Measurements from ENCODE around the gene SSTR5. TPM values are rescaled to one million over a fixed set of nuclear protein-coding genes. Genes with fewer than 3 reads are reported as not detected.

Gene SSTR5
- total and polyA plus RNA-seq, 2 donors (not counting 1 experiment from before 2014, with no cell fraction given): not detected

GRCh38 chr16:1129106-1129960 lies 56.8 kb downstream of the SSTR5 start:
- Histone ChIP-seq H4K20me1 (ENCODE audit: control insufficient read depth, insufficient read depth, low read length, poor library complexity, severe bottlenecking) (no peaks in the 10 kb centered on the region), H3K9ac (ENCODE audit: low read length) (no peak overlapping the region), H3K4me2 (replicated peaks; ENCODE audit: low read depth, low read length, poor library complexity, severe bottlenecking) (no peak overlapping the region), H3K36me3 (replicated peaks in 1 of 2; ENCODE audit: control extremely low read depth in 1 of 2, control insufficient read depth in 1 of 2, extremely low read depth in 1 of 2, insufficient read depth in 2 of 2, low read length in 1 of 2) (no peaks in the 10 kb centered on the region), H3K27ac (ENCODE audit: low read length in 2 of 2) (no peak overlapping the region), H3K4me1 (ENCODE audit: control insufficient read depth in 2 of 2, insufficient read depth in 2 of 2, low read length in 2 of 2) (no peaks in the 10 kb centered on the region), H3K27me3 (replicated peaks in 1 of 4; ENCODE audit: control extremely low read depth in 1 of 4, control insufficient read depth in 3 of 4, insufficient read depth in 4 of 4, low read length in 3 of 4) (no peaks in the 10 kb centered on the region), H2AFZ (ENCODE audit: insufficient read depth, low read depth, low read length, poor library complexity, severe bottlenecking) (no peak overlapping the region), H3K79me2 (ENCODE audit: control insufficient read depth, insufficient read depth, low read length) (no peaks in the 10 kb centered on the region), H3K9me3 (ENCODE audit: control extremely low read depth in 1 of 3, control insufficient read depth in 2 of 3, insufficient read depth in 1 of 3, low read length in 2 of 3) (peaks cover 0 to 5% (median 0%) of the 10 kb centered on the region in 3 donors), H3K4me3 (ENCODE audit: control extremely low read depth in 1 of 5, extremely low read depth in 1 of 5, insufficient read depth in 1 of 5, low read depth in 2 of 5, low read length in 4 of 5) (no peak overlapping the region)
- H3K27me3 Mint-ChIP-seq: peaks cover 3% of the 10 kb centered on the region
- 94% methylated on average over 48 of the region's 48 CpGs for WGBS (ENCODE audit: insufficient coverage)
- no peak for ATAC-seq (ENCODE audit: low read depth)
- CTCF ChIA-PET: interaction anchor here (0.5 kb wide), 1 partner anchor 997 kb away, joined by 3 read pairs; no protein-coding TSS in a partner anchor
- POLR2A ChIA-PET: no interaction called here
- no peak for TF ChIP-seq EZH2 (IDR thresholded peaks at IDR 0.05; ENCODE audit: borderline replicate concordance, insufficient read depth, low read depth, low read length, poor library complexity, severe bottlenecking)
- TF ChIP-seq, protein P1, sequence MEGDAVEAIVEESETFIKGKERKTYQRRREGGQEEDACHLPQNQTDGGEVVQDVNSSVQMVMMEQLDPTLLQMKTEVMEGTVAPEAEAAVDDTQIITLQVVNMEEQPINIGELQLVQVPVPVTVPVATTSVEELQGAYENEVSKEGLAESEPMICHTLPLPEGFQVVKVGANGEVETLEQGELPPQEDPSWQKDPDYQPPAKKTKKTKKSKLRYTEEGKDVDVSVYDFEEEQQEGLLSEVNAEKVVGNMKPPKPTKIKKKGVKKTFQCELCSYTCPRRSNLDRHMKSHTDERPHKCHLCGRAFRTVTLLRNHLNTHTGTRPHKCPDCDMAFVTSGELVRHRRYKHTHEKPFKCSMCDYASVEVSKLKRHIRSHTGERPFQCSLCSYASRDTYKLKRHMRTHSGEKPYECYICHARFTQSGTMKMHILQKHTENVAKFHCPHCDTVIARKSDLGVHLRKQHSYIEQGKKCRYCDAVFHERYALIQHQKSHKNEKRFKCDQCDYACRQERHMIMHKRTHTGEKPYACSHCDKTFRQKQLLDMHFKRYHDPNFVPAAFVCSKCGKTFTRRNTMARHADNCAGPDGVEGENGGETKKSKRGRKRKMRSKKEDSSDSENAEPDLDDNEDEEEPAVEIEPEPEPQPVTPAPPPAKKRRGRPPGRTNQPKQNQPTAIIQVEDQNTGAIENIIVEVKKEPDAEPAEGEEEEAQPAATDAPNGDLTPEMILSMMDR (IDR thresholded peaks at IDR 0.05): no peak
- DNase-seq: no peak
- H3K27ac Mint-ChIP-seq: no peak overlapping the region
- intact Hi-C loops (cut with micrococcal nuclease): no loop called here
- H3K9me3 Mint-ChIP-seq (ENCODE audit: insufficient read depth): no peaks in the 10 kb centered on the region
- H3K4me3 Mint-ChIP-seq: no peak overlapping the region
- no peaks in the 10 kb centered on the region for H3K4me1 Mint-ChIP-seq

DNA sequence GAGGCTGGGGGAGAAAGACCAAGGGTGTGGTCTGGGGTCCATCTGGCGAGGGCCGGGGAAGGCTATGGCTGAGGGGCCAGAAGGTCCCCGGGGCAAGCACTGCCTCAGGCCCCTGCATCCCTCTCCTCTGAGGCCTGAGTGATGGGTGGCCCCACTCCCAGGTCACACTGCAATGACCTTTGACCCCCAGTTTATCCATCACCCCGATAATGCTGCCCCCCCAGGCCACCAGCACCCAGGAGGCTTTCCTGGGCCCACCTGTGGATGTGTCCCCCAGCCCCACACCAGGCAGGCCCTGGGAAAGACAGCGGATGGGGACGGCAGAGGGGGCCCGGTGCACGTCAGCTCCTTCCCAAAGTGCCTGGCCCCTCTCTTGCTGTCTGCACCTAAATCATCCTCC lies 57.8 kb downstream of the SSTR5 start:
- POLR2A ChIA-PET: no interaction called here
- 82% methylated on average over 5 of the region's 8 CpGs for WGBS (ENCODE audit: insufficient coverage)
- no peak for TF ChIP-seq EZH2 (IDR thresholded peaks at IDR 0.05; ENCODE audit: borderline replicate concordance, insufficient read depth, low read depth, low read length, poor library complexity, severe bottlenecking)
- TF ChIP-seq, protein P1 (IDR thresholded peaks at IDR 0.05): no peak
- no peaks in the 10 kb centered on the region for H3K9me3 Mint-ChIP-seq (ENCODE audit: insufficient read depth)
- no peak for DNase-seq
- no peak for ATAC-seq (ENCODE audit: low read depth)
- H3K9me3 ChIP-seq (ENCODE audit: control extremely low read depth in 1 of 3, control insufficient read depth in 2 of 3, insufficient read depth in 1 of 3, low read length in 2 of 3): peaks cover 0 to 5% (median 0%) of the 10 kb centered on the region in 3 donors
- H3K27ac Mint-ChIP-seq: no peak overlapping the region
- peaks cover 3% of the 10 kb centered on the region for H3K27me3 Mint-ChIP-seq
- intact Hi-C loops (cut with micrococcal nuclease): no loop called here
- H3K4me1 ChIP-seq (ENCODE audit: control insufficient read depth in 2 of 2, insufficient read depth in 2 of 2, low read length in 2 of 2): no peaks in the 10 kb centered on the region
- no peak overlapping the region for H2AFZ ChIP-seq (ENCODE audit: insufficient read depth, low read depth, low read length, poor library complexity, severe bottlenecking)
- no peak overlapping the region for H3K9ac ChIP-seq (ENCODE audit: low read length)
- no peak overlapping the region for H3K27ac ChIP-seq (ENCODE audit: low read length in 2 of 2)
- no peaks in the 10 kb centered on the region for H3K27me3 ChIP-seq (replicated peaks in 1 of 4; ENCODE audit: control extremely low read depth in 1 of 4, control insufficient read depth in 3 of 4, insufficient read depth in 4 of 4, low read length in 3 of 4)
- no peaks in the 10 kb centered on the region for H3K79me2 ChIP-seq (ENCODE audit: control insufficient read depth, insufficient read depth, low read length)
- no peak overlapping the region for H3K4me2 ChIP-seq (replicated peaks; ENCODE audit: low read depth, low read length, poor library complexity, severe bottlenecking)
- no peak overlapping the region for H3K4me3 ChIP-seq (ENCODE audit: control extremely low read depth in 1 of 5, extremely low read depth in 1 of 5, insufficient read depth in 1 of 5, low read depth in 2 of 5, low read length in 4 of 5)
- H3K36me3 ChIP-seq (replicated peaks in 1 of 2; ENCODE audit: control extremely low read depth in 1 of 2, control insufficient read depth in 1 of 2, extremely low read depth in 1 of 2, insufficient read depth in 2 of 2, low read length in 1 of 2): no peaks in the 10 kb centered on the region
- no peaks in the 10 kb centered on the region for H4K20me1 ChIP-seq (ENCODE audit: control insufficient read depth, insufficient read depth, low read length, poor library complexity, severe bottlenecking)
- H3K4me1 Mint-ChIP-seq: no peaks in the 10 kb centered on the region
- CTCF ChIA-PET: no interaction called here
- H3K4me3 Mint-ChIP-seq: no peak overlapping the region

All from B cell (primary cell).